GDM1 (cell line): ENCODE measurements around the gene SBNO2.

Experiments
- DNase-seq: peaks from one replicate; lab custom pipeline; 2025; lab: John Stamatoyannopoulos, UW

SBNO2 gene

GRCh38 chr19:1167687-1168571 lies 6.1 kb downstream of the SBNO2 start:
- DNase-seq = no peak

DNA sequence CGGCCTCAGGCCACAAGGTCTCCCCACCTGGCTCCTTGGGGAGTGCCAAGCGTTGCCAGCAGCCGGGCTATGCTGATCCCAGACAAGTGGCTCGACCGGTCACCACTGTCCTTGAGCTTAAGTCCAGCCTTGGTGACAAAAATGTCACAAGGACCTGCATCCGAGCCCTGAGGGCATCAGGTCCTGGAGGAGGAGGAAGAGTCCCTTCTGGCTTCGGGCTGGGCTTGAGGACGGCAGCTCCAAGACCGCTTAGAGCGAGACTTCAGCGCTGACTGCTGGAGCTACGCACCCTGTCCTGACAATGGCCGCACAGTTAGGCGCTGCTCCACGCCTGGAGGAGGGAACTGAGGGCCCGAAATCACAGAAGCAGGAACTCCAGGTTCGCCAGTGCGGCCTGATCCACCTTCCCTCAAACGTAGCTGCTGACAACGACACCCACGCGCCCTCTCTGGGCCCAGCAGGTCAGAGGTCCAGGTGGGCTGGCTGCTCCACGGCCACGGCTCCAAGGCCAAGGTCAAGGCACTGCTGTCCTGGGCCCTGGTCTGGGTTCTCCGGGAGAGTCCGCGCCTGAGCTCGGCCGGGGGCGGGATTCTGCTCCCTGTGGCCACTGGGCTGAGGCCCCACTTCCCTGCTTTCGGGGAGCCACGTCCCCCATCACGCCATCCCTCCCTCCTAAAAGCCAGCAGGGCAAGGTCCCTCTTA lies 7.0 kb downstream of the SBNO2 start:
- no peak for DNase-seq

DNA sequence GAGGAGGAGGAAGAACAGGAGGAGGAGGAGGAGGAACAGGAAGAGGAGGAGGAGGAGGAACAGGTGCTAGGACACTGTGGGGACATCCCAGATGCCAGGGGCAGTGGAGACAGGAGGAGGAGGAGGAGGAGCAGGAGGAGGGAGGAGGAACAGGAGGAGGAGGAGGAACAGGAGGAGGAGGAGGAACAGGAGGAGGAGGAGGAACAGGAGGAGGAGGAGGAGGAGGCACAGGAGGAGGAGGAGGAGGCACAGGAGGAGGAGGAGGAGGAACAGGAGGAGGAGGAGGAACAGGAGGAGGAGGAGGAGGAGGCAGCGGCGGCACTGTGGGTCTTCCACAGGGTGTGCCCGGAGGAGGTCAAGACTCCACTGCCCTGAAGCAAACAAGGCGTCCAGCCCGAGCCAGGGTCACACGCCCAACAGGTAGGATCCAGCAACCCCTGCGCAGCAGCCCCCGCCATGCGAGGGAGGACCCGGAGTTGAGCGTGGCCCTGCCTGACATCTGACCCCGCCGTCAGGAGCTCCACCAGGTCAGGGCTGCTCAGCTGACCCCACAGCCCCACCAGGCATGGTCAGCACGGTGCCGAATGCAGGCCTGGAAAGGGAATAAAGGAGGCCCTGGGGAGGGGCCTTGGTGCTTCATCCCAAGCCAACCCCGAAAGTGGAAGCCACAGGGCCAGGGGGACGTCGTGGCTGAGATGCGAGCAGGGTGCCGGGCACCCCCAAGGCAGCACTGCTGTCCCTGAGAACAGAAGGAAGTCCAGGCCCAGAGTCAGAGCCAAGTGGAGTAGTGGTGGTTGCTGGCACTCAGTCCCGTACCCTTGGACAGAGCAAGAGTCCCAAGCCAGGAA lies 9.2 kb downstream of the SBNO2 start:
- no peak for DNase-seq

- no peak for DNase-seq
These were observed 10.0 kb downstream of the SBNO2 start for GRCh38 chr19:1163934-1164683.

DNA sequence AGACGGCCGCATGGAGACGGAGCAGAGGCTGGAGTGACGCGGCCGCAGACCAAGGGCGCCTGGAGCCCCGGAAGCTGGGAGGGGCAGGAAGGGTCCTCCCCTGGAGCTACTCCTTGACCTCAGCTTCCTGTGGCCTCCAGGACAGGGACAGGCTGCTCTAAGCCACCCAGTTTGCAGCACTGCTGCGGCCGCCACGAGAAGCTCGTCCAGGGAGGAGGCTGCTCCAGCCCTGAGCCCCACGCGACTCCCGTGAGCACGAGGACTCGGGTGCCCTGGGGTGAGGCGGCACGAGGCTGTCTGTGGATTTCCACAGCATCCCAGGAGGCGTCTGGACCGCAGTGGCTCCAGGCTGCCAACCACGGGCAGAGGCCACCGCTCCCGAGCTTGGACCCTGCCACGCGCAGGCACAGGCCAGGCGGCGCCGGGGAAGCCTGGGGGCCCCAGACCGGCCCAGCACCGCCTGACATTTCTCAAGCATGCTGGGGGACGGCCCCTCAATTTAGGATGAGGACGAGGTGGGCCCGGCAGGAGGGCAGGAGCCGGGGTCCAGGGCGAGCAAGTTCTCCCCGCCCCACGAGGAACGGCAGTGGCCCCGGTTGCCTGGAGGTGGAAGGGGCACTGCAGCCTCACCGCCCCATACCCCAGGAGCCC lies 10.7 kb downstream of the SBNO2 start:
- DNase-seq = no peak

GRCh38 chr19:1162404-1163282 lies 11.4 kb downstream of the SBNO2 start:
- no peak for DNase-seq

DNA sequence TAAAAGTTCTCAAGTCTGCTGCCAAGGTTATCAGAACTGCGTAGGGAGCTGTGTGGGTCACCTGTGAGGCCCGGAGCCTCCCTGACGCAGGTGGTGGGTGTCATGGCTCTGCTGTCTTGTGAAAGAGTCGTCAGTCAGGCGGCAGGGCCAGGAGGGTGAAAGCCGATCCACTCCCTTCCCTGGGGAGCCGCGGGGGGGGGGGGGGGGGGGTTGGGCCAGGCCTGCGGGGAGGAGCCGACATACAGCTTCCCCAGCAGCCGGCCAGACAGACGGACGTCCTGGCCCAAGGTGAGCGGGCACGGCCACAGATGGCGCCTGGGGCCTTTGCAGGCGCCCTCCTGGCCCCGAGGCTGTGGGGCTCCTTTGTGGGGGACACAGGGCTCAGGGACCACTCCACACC lies 12.4 kb downstream of the SBNO2 start:
- DNase-seq = no peak

DNA sequence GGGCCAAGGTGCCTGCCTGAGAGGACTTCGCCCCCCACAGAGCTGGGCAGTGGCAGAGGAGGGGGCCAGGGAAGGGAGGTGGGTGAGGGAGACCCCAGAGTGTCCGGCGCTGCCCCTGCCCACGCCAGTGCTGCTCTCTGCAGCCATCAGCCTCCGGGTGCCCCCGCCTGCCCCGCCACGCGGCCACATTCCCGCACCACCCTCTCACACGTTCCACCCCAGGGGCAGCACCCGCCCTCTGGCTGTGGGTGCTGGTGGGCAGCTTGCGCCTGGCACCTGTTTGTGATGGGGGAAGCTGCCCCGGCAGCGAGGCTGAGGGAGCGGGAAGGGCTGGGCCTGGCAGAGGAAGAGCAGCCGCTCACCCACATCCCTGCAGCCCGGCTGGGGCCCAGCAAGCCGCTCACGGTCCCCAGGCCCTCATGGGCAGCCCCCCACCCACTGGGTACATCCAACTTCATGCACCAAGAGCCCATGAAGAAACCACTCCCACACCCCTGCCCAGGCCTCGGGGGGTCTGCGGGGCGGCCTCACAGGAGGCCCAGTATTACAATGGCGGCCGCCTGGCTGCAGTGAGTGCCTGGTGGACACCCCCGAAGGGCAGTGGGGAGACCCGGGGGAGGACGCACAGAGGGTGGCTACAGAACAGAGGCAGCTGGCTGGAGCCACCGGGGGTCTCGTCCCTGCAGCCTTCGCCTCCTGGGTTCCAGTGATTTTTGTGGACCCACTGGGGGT lies 14.0 kb downstream of the SBNO2 start:
- no peak for DNase-seq

DNA sequence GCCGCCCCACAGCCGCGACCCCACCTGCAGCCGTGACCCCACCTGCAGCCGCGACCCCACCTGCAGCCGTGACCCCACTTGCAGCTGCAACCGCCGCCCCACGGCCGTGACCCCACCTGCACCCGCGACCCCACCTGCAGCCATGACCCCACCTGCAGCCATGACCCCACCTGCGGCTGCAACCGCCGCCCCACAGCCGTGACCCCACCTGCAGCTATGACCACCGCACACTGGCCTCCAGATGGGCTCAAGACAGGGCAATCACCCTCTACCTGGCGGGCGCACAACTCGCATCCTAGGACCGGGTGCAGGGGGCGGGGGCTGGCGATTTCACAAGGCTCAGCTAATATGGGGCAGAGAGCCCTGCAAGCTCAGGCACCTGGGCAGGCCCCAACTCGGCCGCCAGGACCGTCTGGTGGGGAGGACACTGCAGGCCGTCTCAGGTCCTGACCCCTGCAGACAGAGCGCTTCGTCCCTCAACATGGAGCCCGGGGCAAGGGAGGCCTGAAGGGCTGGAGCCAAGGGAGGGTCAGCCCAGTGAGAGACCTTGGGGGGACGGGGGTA lies 15.1 kb downstream of the SBNO2 start:
- DNase-seq = no peak

DNA sequence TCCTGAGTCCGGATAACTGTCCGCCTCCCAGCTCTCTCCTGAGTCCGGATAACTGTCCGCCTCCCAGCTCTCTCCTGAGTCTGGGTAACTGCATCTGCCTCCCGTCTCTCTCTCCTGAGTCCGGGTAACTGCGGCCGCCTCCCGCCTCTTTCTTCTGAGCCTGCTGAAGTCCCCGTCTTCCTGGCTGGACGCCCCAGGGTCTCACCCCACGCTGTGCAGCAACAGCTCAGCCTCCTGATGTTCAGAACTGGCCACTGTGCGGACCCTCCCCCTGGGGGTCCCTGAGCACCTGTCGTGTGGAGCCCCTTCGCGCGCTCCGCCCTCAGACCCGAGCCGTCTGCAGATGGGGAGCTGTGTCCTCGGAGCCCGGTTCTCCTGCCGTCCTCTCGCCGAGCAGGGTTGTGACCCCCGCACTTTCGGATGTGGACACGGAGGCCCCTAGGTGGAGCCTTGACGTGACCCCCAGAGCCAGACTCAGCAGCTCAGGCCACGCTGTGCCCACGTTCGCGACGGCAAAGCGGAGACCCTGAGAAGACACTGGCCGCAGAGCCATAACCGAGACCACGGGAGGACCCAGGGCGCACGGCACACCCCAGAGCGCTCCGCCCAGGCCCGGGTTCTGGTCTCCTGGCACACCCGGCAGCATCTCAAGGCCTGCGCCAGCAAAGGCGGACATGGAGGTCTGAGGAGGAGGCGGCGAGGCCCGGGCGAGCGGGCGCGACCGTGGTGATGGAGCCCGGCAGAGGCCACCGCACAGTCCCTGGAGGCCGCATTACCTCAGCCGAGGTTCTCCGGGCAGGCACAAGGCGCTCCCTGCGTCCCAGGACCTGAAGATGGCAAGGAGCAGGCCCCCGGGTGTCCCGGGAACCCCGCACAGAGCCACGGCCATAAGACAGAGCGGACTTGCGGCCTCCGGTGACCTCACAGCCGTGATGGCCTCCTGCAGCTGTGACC lies 15.9 kb downstream of the SBNO2 start:
- no peak for DNase-seq

DNA sequence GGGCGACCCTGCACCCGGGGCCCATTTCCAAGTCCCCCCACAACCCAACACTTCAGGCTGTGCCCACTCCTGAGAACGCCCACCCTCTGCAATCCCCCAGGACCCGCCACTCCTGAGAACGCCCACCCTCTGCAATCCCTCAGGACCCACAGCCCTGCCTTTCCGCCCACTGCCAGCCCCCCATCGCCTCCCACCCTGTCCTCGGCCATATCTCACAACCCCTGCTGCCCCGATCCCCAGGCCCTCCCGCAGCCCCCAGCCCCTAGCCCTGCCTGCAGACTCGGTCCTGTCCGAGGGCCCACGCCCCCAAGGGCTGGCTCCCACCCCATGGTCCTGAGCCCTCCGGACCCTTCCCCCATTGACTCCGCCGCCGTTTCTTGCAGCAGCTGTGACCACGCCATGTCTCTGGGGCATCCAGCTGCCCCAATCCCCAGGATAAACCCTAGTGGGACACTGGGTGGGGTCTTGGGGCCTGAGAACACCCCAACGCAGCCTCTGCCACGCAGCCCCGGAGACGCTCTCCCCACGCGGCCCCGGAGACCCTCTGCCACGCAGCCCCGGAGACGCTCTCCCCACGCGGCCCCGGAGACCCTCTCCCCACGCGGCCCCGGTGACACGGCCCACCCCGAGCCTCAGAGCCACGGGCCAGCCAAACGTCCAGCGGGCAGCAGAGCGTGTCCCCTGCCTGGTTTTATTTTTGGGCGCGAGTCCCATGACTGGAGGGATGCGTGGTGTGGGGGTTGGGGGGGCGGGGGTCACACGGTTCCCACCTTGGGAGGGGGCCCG lies 17.0 kb downstream of the SBNO2 start:
- DNase-seq = no peak

- no peak for DNase-seq
These were observed 17.7 kb downstream of the SBNO2 start for GRCh38 chr19:1156305-1156801.

DNA sequence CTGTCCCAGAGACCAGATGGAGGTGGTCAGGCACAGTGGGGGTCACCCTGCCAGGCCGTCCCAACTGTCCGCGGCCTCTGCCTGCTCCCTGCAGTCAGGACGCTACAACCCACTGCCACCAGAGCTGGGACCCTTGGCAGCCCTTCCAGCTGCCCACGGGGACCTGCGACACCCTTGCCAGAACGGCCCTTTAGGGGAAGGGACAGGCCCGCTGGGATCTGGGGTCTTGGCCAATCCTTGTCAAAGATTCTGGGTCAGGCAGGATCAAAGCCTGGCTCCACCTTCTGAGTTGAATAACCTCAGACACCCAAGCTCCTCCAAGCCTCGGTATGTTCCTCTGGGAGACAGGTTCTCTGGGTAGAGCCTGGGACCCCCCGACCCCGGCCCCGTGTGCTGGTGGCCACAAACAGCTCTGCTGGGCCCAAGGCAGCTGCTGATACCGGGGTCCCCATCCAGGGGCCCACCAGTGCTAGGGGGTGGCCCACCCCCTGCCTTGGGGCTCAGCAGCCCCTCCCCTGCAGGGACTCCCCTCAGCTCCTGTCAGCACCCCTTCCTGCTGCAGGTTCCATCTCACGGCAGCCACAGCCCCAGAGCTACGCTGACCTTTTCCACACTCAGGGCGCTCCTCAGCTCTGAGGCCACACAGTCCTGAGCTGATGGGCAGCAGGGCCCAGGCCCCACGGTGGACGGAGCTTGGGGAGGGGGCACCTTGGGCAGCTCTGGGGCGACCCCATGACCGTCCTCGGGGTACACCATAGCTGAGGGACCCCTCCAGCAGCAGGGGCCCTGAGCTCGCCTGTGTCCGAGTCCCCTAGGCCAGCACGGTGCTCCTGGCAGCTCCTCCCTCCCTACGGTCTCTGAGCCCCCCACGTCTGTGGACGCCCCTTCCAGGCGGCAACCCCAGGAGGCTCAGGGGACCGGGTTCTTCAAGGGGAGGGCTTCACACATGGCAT lies 18.4 kb downstream of the SBNO2 start:
- no peak for DNase-seq

DNA sequence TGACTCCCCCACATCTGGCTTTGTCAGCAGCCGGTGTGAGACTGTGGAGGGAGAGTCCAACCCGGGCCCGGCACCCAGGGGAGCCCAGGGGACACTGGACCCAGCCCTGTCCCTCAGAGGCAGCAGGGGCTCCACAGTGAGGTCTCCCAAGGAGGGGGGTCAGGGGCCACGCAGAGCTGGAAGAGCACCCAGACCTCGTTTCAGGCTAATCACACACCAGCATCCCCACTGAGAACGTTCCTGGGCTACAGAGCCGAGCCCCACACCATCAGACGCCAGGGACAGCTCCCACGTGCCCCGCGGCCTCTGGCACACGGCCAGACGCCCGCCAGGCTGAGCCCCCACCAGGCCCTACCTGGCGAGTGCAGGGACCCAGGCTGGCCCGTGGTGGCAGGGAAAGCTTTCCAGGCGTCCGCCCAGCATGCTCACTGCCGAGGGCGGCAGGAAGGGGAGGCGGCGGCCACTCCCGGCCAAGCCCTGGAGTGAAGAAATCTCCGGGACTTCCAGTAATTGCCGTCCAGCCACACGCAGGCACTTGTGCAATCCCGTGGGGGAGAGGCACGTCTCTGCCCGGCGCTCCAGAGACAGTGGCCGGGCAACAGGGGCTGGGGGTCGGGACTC lies 19.2 kb downstream of the SBNO2 start:
- DNase-seq = no peak
